A549 treated with Hydrocortisone at 1 μM for 4 hours (cell line): ENCODE measurements around the gene SEMA3C. TPM values are rescaled to one million over a fixed set of nuclear protein-coding genes. Genes with fewer than 3 reads are reported as not detected.

Experiments
- total RNA-seq: library from RNA; stranded (reverse); fragments of 200-300 nt; extraction: Qiagen RNA extraction; gene quantifications from 5 replicates; pipeline ENCODE4 v1.2.3, GENCODE V29; 2022

SEMA3C gene
- 45.2 to 85.7 TPM (median 75.5 TPM) in 5 replicates for total RNA-seq

GRCh38 chr7:80918909-80919721, at the start of gene SEMA3C:
SEMA3C (minus strand) TSS chr7:80919051; CDS start chr7:80916781, 2,270 bp downstream.

